ACC112 (cell line): Measurements from ENCODE around the gene GSG1.

Experiments
- H2AFZ ChIP-seq: fragments of 200-600 bp; sonication (generic); one replicate; pipeline ENCODE4 v1.6.0; 2017; ENCODE audit warnings: antibody characterized with exemption, low read length; ENCODE audit not compliant: unreplicated experiment
- H3K27ac ChIP-seq: fragments of 200-600 bp; sonication (generic); 2 replicates; pipeline ENCODE4 v1.5.1; 2014; ENCODE audit warnings: low read depth, mild to moderate bottlenecking, antibody characterized with exemption, low read length, moderate library complexity
- H3K27me3 ChIP-seq: fragments of 200-600 bp; sonication (generic); 2 replicates; pipeline ENCODE4 v1.6.1; 2014; ENCODE audit warnings: mild to moderate bottlenecking, antibody characterized with exemption, low read length, moderate library complexity, mixed read lengths; ENCODE audit not compliant: insufficient read depth
- H3K36me3 ChIP-seq: fragments of 200-600 bp; sonication (generic); 2 replicates; pipeline ENCODE4 v1.6.1; 2016; ENCODE audit warnings: mild to moderate bottlenecking, antibody characterized with exemption, low read length, moderate library complexity, mixed read lengths; ENCODE audit not compliant: insufficient read depth
- H3K4me1 ChIP-seq: fragments of 200-600 bp; sonication (generic); one replicate; pipeline ENCODE4 v1.6.1; 2016; ENCODE audit warnings: low read length, mixed read lengths; ENCODE audit not compliant: insufficient read depth, unreplicated experiment, control insufficient read depth
- H3K4me3 ChIP-seq: fragments of 200-600 bp; sonication (generic); 2 replicates; pipeline ENCODE4 v1.5.1; 2014; ENCODE audit warnings: mild to moderate bottlenecking, low read depth, low read length
- H3K79me2 ChIP-seq: fragments of 200-600 bp; sonication (generic); one replicate; pipeline ENCODE4 v1.6.0; 2016; ENCODE audit warnings: low read length; ENCODE audit not compliant: control insufficient read depth, unreplicated experiment, insufficient read depth

The GSG1 gene

DNA sequence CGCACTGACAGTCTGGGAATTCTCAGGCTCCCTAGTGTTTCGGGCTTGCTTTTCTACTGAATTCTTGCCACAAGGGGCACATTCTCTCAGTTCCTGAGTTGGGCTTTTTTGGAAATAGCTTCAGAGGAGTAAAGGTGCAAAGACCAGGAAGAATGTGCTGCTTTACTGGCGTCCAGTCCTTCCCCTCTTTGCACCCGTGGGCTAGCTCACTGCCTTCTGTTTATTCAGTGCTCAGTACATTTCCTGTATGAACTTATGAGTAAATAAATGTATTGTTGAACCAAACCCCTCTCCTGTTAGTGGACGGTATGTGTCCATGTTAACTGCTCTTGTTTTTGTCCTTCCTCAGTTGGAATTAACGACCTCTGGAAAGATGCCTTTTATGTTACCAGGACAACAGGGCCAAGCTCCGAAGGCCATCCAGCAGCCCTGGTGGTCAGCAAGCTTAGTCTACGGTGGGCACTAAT, 24.0 kb downstream of the GSG1 start:
- no peak overlapping the region for H2AFZ ChIP-seq
- no peak overlapping the region for H3K27ac ChIP-seq
- peaks cover 7% of the 10 kb centered on the region for H3K4me1 ChIP-seq
- H3K27me3 ChIP-seq = no peaks in the 10 kb centered on the region
- no peak overlapping the region for H3K4me3 ChIP-seq
- H3K36me3 ChIP-seq = peaks cover 14% of the 10 kb centered on the region; the same call in 1 of the 2 replicates
- H3K79me2 ChIP-seq = no peaks in the 10 kb centered on the region

DNA sequence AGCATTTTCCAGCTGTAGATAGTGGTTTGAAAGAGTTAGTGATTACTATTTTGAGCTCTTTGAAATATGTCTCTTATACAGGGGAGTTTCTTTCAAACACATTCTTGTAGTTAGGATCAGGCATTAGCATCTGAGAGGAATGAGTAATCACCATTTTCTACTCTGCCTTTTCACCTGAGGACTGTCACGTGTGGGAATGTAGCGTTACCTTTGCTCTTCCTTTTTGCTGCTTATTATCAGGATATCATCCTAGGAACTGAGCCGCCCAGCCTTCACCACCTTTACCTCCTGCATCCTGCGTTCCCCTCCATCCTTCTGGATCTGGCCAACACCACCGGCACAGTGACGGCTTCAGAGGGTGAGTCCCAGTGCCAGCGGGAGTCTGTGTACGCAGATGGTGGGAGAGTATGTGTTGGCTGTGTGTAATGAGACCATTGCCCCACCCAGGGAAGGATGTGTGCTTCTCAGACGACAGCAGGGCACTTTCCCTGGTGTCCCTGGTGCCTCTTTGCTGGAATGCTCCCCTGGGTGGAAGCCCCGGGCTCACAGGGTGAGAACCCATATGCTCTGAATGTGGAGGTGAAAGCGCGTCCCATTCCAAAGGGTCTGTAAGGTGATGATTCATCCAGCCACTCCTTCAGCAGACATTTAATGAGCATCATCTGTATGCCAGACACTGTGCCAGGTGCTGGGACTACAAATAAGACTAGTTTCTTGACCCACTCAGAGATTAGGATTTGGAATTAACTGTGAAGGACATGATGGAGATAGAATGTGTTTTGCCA, 27.5 kb downstream of the GSG1 start:
- Histone ChIP-seq H3K4me3 (no peak overlapping the region), H3K27me3 (no peaks in the 10 kb centered on the region), H3K79me2 (no peaks in the 10 kb centered on the region), H3K27ac (no peak overlapping the region), H3K4me1 (peaks cover 7% of the 10 kb centered on the region), H2AFZ (no peak overlapping the region), H3K36me3 (peaks cover 14% of the 10 kb centered on the region)

DNA sequence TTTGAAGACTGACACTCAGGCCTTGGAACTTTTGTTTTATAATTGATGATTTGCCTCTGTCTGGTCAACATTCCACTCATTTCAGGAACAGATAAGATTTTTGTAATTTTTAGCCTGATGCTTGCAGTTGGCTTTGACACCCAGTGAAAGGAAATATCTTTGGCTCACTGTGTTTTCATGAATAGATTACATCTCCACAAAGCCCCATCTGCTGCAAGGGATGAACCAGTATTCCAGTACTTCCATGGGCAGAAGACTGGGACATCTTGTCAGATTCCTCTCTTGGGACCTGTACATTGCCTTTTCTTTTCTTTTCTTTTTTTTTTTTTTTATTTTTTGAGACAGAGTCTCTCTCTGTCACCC, 28.4 kb downstream of the GSG1 start:
- Histone ChIP-seq H3K27me3 (no peaks in the 10 kb centered on the region), H3K79me2 (no peaks in the 10 kb centered on the region), H2AFZ (no peak overlapping the region), H3K4me1 (peaks cover 7% of the 10 kb centered on the region), H3K27ac (no peak overlapping the region), H3K36me3 (peaks cover 14% of the 10 kb centered on the region), H3K4me3 (no peak overlapping the region)

DNA sequence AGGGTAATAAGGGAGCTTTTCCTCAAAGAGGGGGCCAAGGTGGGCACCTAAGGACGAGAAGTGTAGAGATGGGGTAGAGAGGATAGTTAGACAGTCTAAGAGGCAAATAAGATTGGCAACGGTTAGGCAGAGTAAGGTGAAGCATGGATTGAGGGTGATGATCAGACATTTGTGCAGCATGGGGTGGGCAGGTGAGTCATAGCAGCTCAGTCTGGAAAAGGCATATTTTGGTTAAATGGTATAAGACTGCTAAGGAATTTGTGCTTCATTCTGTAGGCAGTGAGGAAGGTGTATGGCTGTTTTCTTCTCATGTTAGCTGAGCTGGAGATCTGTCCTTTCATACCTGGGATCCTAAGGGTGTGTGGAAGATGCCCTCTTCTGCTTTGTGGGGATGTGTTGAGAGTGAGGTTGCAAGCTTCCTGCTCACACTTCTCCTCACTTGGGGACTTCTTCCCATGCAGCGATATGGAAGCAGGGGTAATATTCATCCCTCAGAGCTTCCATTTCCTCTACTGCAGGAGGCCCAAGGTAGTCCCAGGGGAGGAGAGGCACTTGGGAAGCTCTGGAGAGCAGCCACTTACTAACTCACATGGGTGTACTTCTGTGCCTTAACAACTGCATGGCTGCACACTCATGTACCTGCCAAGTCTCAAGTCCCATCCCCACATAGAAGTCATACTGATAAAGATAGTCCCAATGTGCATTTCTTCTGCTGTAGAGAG, 28.9 kb downstream of the GSG1 start:
- no peaks in the 10 kb centered on the region for H3K79me2 ChIP-seq
- H3K4me3 ChIP-seq = no peak overlapping the region
- H2AFZ ChIP-seq = no peak overlapping the region
- peaks cover 7% of the 10 kb centered on the region for H3K4me1 ChIP-seq
- no peak overlapping the region for H3K27ac ChIP-seq
- peaks cover 10% of the 10 kb centered on the region for H3K36me3 ChIP-seq
- H3K27me3 ChIP-seq = no peaks in the 10 kb centered on the region

DNA sequence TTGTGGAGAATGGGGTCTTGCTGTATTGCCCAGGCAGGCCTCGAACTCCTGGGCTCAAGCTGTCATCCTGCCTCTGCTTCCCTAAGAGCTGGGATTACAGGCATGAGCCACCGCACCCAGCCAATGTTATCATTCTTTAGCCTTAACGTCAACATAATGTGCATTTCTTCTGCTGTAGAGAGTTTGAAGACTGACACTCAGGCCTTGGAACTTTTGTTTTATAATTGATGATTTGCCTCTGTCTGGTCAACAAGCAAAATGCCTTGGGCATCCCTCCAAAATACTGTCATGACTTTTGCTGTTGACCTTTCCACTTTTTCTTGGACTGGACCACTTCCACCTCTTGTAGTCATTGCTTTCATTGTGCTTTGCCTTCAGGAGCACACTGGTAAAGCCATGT, 30.3 kb downstream of the GSG1 start:
- Histone ChIP-seq H3K79me2 (no peaks in the 10 kb centered on the region), H3K4me1 (peaks cover 7% of the 10 kb centered on the region), H2AFZ (no peak overlapping the region), H3K36me3 (peaks cover 10% of the 10 kb centered on the region), H3K4me3 (no peak overlapping the region), H3K27ac (no peak overlapping the region), H3K27me3 (no peaks in the 10 kb centered on the region)

DNA sequence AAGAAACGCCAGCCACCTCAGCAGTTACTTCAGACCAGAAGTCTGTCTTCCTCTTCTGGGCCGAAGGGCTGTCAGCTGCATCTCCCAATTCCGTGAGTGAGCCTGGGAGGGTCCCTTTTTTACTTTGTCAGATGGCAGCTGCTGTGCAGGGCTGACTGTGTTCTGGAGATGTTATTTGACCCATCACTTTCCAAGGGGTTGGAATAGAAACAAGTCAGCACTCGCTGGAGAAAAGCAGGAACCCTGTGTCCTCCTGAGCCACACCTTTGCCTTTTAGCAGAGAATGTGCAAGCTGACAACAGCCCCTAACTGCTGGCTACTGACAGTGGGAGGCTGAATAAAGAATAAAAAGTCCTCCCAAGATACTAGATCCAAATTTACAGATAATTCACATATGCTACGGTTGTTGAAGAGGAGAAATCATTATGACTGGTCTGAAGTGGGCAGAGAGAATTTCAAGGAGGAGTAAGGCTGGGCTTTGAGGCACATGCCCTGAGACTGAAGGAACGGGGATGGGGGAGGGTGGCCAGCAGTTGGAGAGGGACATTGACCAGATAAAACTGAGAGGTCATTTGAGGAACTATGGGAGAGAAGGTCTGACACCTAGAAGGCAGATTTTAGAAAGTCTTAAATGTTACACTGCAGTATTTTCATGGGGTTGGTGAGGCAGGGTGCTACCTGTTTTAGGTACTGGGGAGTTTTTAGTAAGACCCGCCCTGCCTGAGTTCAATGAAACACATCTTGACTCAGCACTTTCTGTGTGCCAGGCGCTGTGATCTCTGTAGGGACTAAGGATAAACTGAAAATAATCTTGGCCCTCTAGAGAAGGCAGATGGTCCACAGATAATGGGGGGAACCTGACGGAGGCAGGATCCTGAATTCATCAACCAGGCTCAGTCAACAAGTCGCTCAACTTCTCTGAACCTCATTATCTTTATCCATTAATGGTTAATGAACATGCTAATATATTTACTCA, 31.9 kb downstream of the GSG1 start:
- Histone ChIP-seq H3K36me3 (peaks cover 7% of the 10 kb centered on the region), H3K27ac (no peak overlapping the region), H3K4me3 (no peak overlapping the region), H3K27me3 (no peaks in the 10 kb centered on the region), H2AFZ (no peak overlapping the region), H3K4me1 (peaks cover 7% of the 10 kb centered on the region), H3K79me2 (no peaks in the 10 kb centered on the region)

DNA sequence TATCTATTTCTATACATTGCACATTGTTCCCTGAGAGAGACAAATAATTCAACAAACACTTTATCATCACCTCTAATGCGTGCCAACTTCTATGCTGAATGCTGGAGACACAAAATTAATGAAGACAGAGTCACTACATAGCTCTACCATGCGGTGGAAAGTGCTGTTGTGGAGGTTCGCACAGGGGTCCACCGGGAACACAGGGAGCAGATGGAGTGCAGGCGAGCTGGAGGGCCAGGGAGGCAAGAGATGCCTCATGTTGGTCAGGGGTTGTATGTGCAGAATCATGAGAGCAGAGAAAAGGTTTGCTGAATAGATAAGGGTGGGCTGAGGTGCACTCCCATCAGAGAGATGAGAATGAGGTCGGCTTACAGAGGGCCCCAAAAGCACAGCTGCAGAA, 34.1 kb downstream of the GSG1 start:
- H3K4me1 ChIP-seq = no peaks in the 10 kb centered on the region
- H3K4me3 ChIP-seq = no peak overlapping the region
- no peaks in the 10 kb centered on the region for H3K79me2 ChIP-seq
- H2AFZ ChIP-seq = no peak overlapping the region
- no peaks in the 10 kb centered on the region for H3K27me3 ChIP-seq
- no peak overlapping the region for H3K27ac ChIP-seq
- peaks cover 4% of the 10 kb centered on the region; the same call in 1 of the 2 replicates for H3K36me3 ChIP-seq

DNA sequence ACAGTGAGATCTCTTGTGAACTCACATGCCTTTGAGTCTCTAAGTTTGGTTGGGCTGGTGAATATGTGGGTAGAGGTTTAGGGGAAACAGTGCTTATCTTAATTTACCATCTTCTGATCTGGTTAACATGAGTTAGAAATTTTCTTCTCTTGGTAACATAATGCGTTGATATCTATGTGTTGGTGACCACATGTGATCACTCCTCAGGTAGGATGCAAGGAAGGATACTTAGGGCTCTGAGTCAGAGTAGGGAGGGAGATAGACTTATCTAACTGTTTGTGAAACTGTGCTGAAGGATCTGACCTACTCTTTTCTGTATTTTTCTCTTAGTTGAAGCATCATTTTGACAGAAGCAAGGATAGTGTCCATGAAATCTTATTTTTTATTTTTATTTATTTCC, 36.1 kb downstream of the GSG1 start:
- Histone ChIP-seq H3K4me3 (no peak overlapping the region), H3K36me3 (no peaks in the 10 kb centered on the region; the same call in 1 of the 2 replicates), H3K27me3 (no peaks in the 10 kb centered on the region), H2AFZ (no peak overlapping the region), H3K27ac (no peak overlapping the region), H3K79me2 (no peaks in the 10 kb centered on the region), H3K4me1 (no peaks in the 10 kb centered on the region)

DNA sequence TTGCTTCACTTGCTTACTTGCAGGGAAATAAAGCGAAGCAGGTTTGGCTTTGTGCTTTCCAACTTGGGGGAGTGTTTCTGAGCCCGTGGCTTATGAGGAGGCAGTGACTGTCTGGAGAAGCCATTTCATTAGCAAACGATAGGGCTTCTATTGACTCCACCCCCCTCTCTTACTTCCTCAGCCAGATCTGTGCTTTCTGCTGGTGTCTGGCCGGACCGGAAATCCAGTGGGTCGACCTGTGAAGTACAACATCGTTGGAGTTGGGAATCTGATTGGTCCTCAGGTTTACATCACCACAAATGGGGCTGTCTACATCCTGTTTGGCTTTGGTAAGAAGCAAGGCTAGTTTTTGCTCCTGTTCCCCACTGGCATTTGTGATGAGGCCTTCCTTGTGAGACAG, 37.0 kb downstream of the GSG1 start:
- Histone ChIP-seq H3K36me3 (no peaks in the 10 kb centered on the region), H3K27ac (no peak overlapping the region), H3K4me1 (no peaks in the 10 kb centered on the region), H3K27me3 (no peaks in the 10 kb centered on the region), H3K4me3 (no peak overlapping the region), H3K79me2 (no peaks in the 10 kb centered on the region), H2AFZ (no peak overlapping the region)

DNA sequence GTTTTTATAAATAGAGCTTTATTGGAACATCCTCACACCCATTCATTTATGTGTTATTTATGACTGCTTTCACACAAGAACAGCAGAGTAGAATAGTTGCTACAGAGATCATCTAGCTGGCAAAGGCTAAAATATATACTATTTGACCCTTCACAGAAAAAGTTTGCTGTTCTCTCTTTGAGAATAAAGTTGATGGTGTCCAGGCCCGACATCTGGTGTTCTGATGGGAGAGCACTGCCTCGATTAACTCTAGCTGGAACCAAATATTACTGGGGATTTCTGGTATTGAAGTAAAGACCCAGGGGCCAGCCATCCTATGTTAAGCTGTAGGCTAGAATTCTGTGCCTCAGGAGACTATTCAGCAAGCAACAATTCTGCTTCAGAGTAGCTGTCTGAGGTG, 37.5 kb downstream of the GSG1 start:
- no peaks in the 10 kb centered on the region for H3K27me3 ChIP-seq
- no peak overlapping the region for H3K4me3 ChIP-seq
- H3K4me1 ChIP-seq = no peaks in the 10 kb centered on the region
- H3K36me3 ChIP-seq = no peaks in the 10 kb centered on the region
- no peaks in the 10 kb centered on the region for H3K79me2 ChIP-seq
- no peak overlapping the region for H3K27ac ChIP-seq
- H2AFZ ChIP-seq = no peak overlapping the region
